CD14-positive monocyte (primary cell): Measurements from ENCODE around the gene DRC7. TPM values are rescaled to one million over a fixed set of nuclear protein-coding genes. Genes with fewer than 3 reads are reported as not detected.

Source experiments
- DNase-seq, 3 donors: peaks; one replicate each; pipeline ENCODE4 v3.0.0-alpha.2; 2011 to 2022
- H2AFZ ChIP-seq: 2 replicates; pipeline ENCODE4 v1.6.0; 2012; ENCODE audit warnings: mild to moderate bottlenecking, low read depth, low read length, inconsistent platforms; ENCODE audit not compliant: insufficient read depth, poor library complexity, severe bottlenecking
- H3K27ac ChIP-seq, 2 donors: 1 replicate in 1 of 2; 2 replicates in 1 of 2; pipeline ENCODE4 v1.5.1; 2012 to 2013; ENCODE audit warnings: low read length in 2 of 2, control low read depth in 1 of 2, inconsistent platforms in 1 of 2, low read depth in 1 of 2, mild to moderate bottlenecking in 1 of 2
- H3K27me3 ChIP-seq, 2 donors: one replicate each; pipeline versions ENCODE4 v1.6.0 to v1.6.1; 2011 to 2013; ENCODE audit warnings: low read length in 2 of 2; ENCODE audit not compliant: control insufficient read depth in 2 of 2, insufficient read depth in 2 of 2
- H3K36me3 ChIP-seq, 2 donors: replicated peaks in 1 of 2; 1 replicate in 1 of 2; 2 replicates in 1 of 2; pipeline versions ENCODE4 v1.5.1 to v1.6.1; 2012 to 2013; ENCODE audit warnings: low read length in 2 of 2, control low read depth in 1 of 2, inconsistent platforms in 1 of 2, mild to moderate bottlenecking in 1 of 2; ENCODE audit not compliant: insufficient read depth in 2 of 2, control insufficient read depth in 1 of 2
- H3K4me1 ChIP-seq, 2 donors: 1 replicate in 1 of 2; 2 replicates in 1 of 2; pipeline versions ENCODE4 v1.5.1 to v1.6.1; 2012 to 2013; ENCODE audit warnings: low read length in 2 of 2, control low read depth in 1 of 2, inconsistent platforms in 1 of 2, mild to moderate bottlenecking in 1 of 2, moderate library complexity in 1 of 2; ENCODE audit not compliant: insufficient read depth in 2 of 2, control insufficient read depth in 1 of 2
- H3K4me2 ChIP-seq: replicated peaks from 2 replicates; pipeline ENCODE3; 2012; ENCODE audit warnings: low read length, moderate library complexity, mild to moderate bottlenecking; ENCODE audit not compliant: poor library complexity, severe bottlenecking; ENCODE audit errors: extremely low read depth
- H3K4me3 ChIP-seq, 3 experiments: fragments of 200-600 bp in 1 of 3; sonication (generic) in 1 of 3; replicated peaks in 1 of 3; 1 replicate in 2 of 3; 2 replicates in 1 of 3; pipeline ENCODE4 v1.5.1; 2011 to 2013; ENCODE audit warnings: low read length in 3 of 3, mild to moderate bottlenecking in 3 of 3, control low read depth in 2 of 3, low read depth in 2 of 3, inconsistent platforms in 1 of 3, moderate library complexity in 1 of 3
- H3K79me2 ChIP-seq: 2 replicates; pipeline ENCODE4 v1.6.0; 2012; ENCODE audit warnings: mild to moderate bottlenecking, control low read depth, inconsistent platforms, low read length, moderate library complexity; ENCODE audit not compliant: insufficient read depth
- H3K9ac ChIP-seq: 2 replicates; pipeline ENCODE4 v1.6.0; 2017; ENCODE audit warnings: low read length, mild to moderate bottlenecking; ENCODE audit not compliant: insufficient read depth, poor library complexity, severe bottlenecking
- H3K9me3 ChIP-seq, 2 donors: replicated peaks in 1 of 2; 1 replicate in 1 of 2; 2 replicates in 1 of 2; pipeline versions ENCODE4 v1.5.1 to v1.6.1; 2012 to 2013; ENCODE audit warnings: low read length in 2 of 2, control low read depth in 1 of 2; ENCODE audit not compliant: control insufficient read depth in 1 of 2, insufficient read depth in 1 of 2
- H4K20me1 ChIP-seq: 2 replicates; pipeline ENCODE4 v1.6.0; 2012; ENCODE audit warnings: mild to moderate bottlenecking, low read length, control low read depth, moderate library complexity; ENCODE audit not compliant: insufficient read depth
- H3K27ac Mint-ChIP-seq, 7 donors: one replicate each; pipeline ENCODE4 v1.8.0; 2020; ENCODE audit warnings: mild to moderate bottlenecking in 7 of 7, mixed read lengths in 7 of 7, moderate library complexity in 6 of 7, inconsistent platforms in 2 of 7
- H3K27me3 Mint-ChIP-seq, 3 donors: one replicate each; pipeline ENCODE4 v1.8.0; 2021 to 2022; ENCODE audit warnings: low read depth in 3 of 3, mild to moderate bottlenecking in 3 of 3, mixed read lengths in 3 of 3, moderate library complexity in 3 of 3, inconsistent platforms in 1 of 3
- H3K36me3 Mint-ChIP-seq, 2 donors: one replicate each; pipeline ENCODE4 v1.8.0; 2020; ENCODE audit warnings: mixed read lengths in 2 of 2, inconsistent platforms in 1 of 2, mild to moderate bottlenecking in 1 of 2
- H3K4me1 Mint-ChIP-seq: one replicate; pipeline ENCODE4 v1.8.0; 2020; ENCODE audit warnings: mild to moderate bottlenecking, mixed read lengths
- H3K4me3 Mint-ChIP-seq, 2 donors: one replicate each; pipeline ENCODE4 v1.8.0; 2020; ENCODE audit warnings: mild to moderate bottlenecking in 2 of 2, mixed read lengths in 2 of 2, moderate library complexity in 1 of 2
- H3K9me3 Mint-ChIP-seq, 7 donors: one replicate each; pipeline ENCODE4 v1.8.0; 2020 to 2022; ENCODE audit warnings: mixed read lengths in 7 of 7, mild to moderate bottlenecking in 6 of 7, moderate library complexity in 6 of 7, inconsistent platforms in 2 of 7
- CTCF ChIP-seq: fragments of 200-600 bp; IDR thresholded peaks from one replicate; pipeline ENCODE4 v1.8.0; 2022; ENCODE audit warnings: antibody characterized with exemption, mild to moderate bottlenecking
- WGBS: methylation state at CpG from one replicate; pipeline ENCODE4 v1.1.5; 2013; ENCODE audit warnings: missing lambda C conversion rate; ENCODE audit not compliant: insufficient coverage; 5-methylcytosine and 5-hydroxymethylcytosine counted together
- intact Hi-C, 2 donors: fragments of 100-400 bp; cut with micrococcal nuclease; formaldehyde crosslinking; loops; one replicate each; pipeline versions ENCODE4 v1.15.0 to v1.15.1; 2023
- polyA plus RNA-seq, 3 donors: library from polyadenylated mRNA; depleted of rRNA in 1 of 3; unstranded in 2 of 3; stranded (reverse) in 1 of 3; fragments of 300-500 nt in 2 of 3; fragments of >200 nt in 1 of 3; fragmentation: Illumina TruSeq in 2 of 3; gene quantifications; 1 replicate in 2 of 3; 2 replicates in 1 of 3; pipeline ENCODE4 v1.2.3, GENCODE V29; 2012 to 2021

Gene DRC7
- polyA plus RNA-seq, 3 donors = 0.11 to 0.41 TPM; not detected in 1

GRCh38 chr16:57651344-57652333 lies 43.0 kb upstream of the DRC7 start:
- intact Hi-C loops = loop anchor here in 1 of 2 donors (5.0 kb wide), 1 partner anchor 41 kb away; the partner anchor contains the start of gene DRC7
- Histone ChIP-seq H3K4me1 (peaks cover 24 to 25% of the 10 kb centered on the region in 2 donors), H3K27me3 (peaks cover 0 to 12% of the 10 kb centered on the region in 2 donors), H3K79me2 (no peaks in the 10 kb centered on the region), H3K4me3 (no peak overlapping the region), H3K36me3 (no peaks in the 10 kb centered on the region), H3K27ac (no peak overlapping the region), H2AFZ (no peak overlapping the region), H3K4me2 (no peak overlapping the region), H4K20me1 (no peaks in the 10 kb centered on the region), H3K9me3 (no peaks in the 10 kb centered on the region), H3K9ac (no peak overlapping the region)
- Mint-ChIP-seq H3K27me3 (peaks cover 28 to 39% (median 28%) of the 10 kb centered on the region in 3 donors), H3K4me3 (peak overlapping the region in 1 of 2 donors; percentile 60), H3K27ac (peak overlapping the region in 3 of 7 donors; percentile 0 to 61 (median 38)), H3K36me3 (no peaks in the 10 kb centered on the region), H3K4me1 (peaks cover 29% of the 10 kb centered on the region), H3K9me3 (peaks cover 0 to 3% (median 0%) of the 10 kb centered on the region in 7 donors)
- 95% methylated on average over 9 of the region's 10 CpGs for WGBS
- no peak for TF ChIP-seq CTCF
- DNase-seq = no peak

GRCh38 chr16:57652695-57653471 lies 41.7 kb upstream of the DRC7 start:
- peaks cover 20% of the 10 kb centered on the region for H3K4me1 Mint-ChIP-seq
- H3K27me3 Mint-ChIP-seq = peaks cover 20 to 32% (median 24%) of the 10 kb centered on the region in 3 donors
- no peaks in the 10 kb centered on the region for H3K36me3 ChIP-seq
- no peaks in the 10 kb centered on the region for H3K9me3 Mint-ChIP-seq
- no peak overlapping the region for H3K9ac ChIP-seq
- 91% methylated on average over 15 of the region's 23 CpGs for WGBS
- no peaks in the 10 kb centered on the region for H3K9me3 ChIP-seq
- TF ChIP-seq CTCF = no peak
- peak overlapping the region in 1 of 7 donors; percentile 63 for H3K27ac Mint-ChIP-seq
- no peak overlapping the region for H3K4me3 ChIP-seq
- no peaks in the 10 kb centered on the region for H4K20me1 ChIP-seq
- H3K4me2 ChIP-seq = no peak overlapping the region
- no peaks in the 10 kb centered on the region for H3K79me2 ChIP-seq
- peaks cover 14 to 16% of the 10 kb centered on the region in 2 donors for H3K4me1 ChIP-seq
- H3K27ac ChIP-seq = no peak overlapping the region
- no peaks in the 10 kb centered on the region for H3K36me3 Mint-ChIP-seq
- peaks cover 0 to 8% of the 10 kb centered on the region in 2 donors for H3K27me3 ChIP-seq
- H2AFZ ChIP-seq = no peak overlapping the region
- DNase-seq = no peak
- intact Hi-C loops = loop anchor here in 1 of 2 donors (5.0 kb wide), 1 partner anchor 39 kb away; the partner anchor contains the start of gene DRC7
- no peak overlapping the region for H3K4me3 Mint-ChIP-seq
